GM12874 (cell line): ENCODE measurements around the gene CCDC33.

Experiments used
- CTCF ChIP-seq: IDR thresholded peaks from 2 replicates; pipeline ENCODE4 v1.5.1; 2011; ENCODE audit warnings: low read depth, mild to moderate bottlenecking, control low read depth, low read length, moderate library complexity; ENCODE audit not compliant: insufficient read depth

CCDC33 gene

GRCh38 chr15:74208901-74209559, 27.1 kb upstream of the CCDC33 start:
- no peak for TF ChIP-seq CTCF

DNA sequence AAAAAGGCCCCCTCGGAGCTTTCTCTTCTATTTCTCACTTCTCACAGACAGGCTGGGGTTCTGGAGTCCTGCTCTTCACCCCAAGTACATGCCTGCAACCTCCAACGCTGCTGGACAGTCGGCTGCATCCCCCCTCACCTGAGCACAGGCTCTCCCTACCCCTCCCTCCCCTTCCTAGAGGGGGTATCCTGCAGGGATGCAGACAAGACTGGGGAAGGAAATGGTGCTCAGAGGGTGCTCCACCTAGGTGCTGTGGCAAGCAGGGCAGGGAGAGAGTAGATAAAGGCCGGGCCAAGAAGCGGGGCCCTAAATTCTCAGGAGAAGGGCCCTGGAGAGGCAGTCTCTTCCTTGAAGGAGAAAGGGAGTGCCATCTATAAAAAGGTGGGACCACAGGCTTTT, 26.6 kb upstream of the CCDC33 start:
- no peak for TF ChIP-seq CTCF

GRCh38 chr15:74209997-74210671, 26.0 kb upstream of the CCDC33 start:
- TF ChIP-seq CTCF, result no peak

- TF ChIP-seq CTCF, result no peak
Measured at GRCh38 chr15:74210729-74211128, 25.4 kb upstream of the CCDC33 start.

DNA sequence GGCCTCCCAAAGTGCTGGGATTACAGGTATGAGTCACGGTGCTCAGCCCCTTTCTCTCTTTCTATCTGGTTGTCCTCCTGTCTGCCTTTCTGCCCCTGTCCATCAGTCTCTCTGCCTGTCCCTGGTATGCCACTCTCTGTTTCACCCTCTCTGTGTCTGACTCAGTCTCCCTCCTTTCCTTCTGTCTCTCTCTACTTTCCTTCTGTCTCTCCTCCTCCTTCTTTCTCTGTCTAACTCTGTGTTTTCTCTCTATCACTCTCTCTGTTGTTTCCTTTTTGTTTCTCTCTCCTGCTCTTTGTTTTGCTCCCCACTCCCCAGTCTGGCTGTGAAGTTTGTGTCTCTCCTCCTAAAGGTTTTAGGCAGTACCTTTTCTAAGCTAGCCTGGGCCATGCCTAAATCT, 24.5 kb upstream of the CCDC33 start:
- TF ChIP-seq CTCF, result no peak

DNA sequence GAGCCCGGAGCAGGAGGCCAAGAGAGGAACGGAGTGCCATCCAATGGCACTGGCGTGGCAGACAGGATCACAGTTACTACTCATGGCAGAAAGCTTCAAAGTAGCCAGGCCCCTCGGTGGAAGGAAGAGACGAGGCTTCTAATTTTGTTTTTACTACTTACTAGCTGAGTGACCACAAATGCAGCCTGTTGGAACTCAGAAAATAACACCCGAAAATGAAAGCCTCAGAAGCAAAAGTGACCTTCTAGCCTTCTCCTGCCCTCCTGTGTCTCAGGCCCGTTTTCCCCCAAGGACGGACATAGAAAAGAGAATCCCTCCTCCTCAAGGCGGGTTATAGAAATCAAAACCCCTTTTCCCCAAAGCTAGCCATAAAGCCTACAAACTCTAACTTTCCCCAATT, 23.6 kb upstream of the CCDC33 start:
- TF ChIP-seq CTCF, result no peak

GRCh38 chr15:74213858-74214284, 22.3 kb upstream of the CCDC33 start:
- no peak for TF ChIP-seq CTCF
